ENCODE measurements around the gene DGKG.

- TF ChIP-seq, protein P1, sequence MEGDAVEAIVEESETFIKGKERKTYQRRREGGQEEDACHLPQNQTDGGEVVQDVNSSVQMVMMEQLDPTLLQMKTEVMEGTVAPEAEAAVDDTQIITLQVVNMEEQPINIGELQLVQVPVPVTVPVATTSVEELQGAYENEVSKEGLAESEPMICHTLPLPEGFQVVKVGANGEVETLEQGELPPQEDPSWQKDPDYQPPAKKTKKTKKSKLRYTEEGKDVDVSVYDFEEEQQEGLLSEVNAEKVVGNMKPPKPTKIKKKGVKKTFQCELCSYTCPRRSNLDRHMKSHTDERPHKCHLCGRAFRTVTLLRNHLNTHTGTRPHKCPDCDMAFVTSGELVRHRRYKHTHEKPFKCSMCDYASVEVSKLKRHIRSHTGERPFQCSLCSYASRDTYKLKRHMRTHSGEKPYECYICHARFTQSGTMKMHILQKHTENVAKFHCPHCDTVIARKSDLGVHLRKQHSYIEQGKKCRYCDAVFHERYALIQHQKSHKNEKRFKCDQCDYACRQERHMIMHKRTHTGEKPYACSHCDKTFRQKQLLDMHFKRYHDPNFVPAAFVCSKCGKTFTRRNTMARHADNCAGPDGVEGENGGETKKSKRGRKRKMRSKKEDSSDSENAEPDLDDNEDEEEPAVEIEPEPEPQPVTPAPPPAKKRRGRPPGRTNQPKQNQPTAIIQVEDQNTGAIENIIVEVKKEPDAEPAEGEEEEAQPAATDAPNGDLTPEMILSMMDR (IDR thresholded peaks at IDR 0.05), result no peak
- TF ChIP-seq POLR2A (IDR thresholded peaks at IDR 0.05), result no peak
Measured at GRCh38 chr3:186305286-186305685, 56.7 kb downstream of the DGKG start.

All from Peyer's patch (tissue), 4 donors.